Activated T-helper 17 cell treated with anti-CD3 and anti-CD28 coated beads, Interleukin-2, amount 50 U/mL, for 72 hours (primary cell): ENCODE measurements around the gene EMILIN3. TPM values are rescaled to one million over a fixed set of nuclear protein-coding genes. Genes with fewer than 3 reads are reported as not detected.

Experiments
- ATAC-seq: fragments of 150-1000 bp; cut with Tn5 transposase; replicated peaks from 2 replicates; pipeline ENCODE4 v1.10.0; 2021; ENCODE audit warnings: mild to moderate bottlenecking, moderate library complexity
- H3K27ac Mint-ChIP-seq: one replicate; pipeline ENCODE4 v1.8.0; 2022; ENCODE audit warnings: mixed read lengths
- H3K27me3 Mint-ChIP-seq: one replicate; pipeline ENCODE4 v1.8.0; 2022; ENCODE audit warnings: mixed read lengths
- H3K36me3 Mint-ChIP-seq: one replicate; pipeline ENCODE4 v1.8.0; 2022; ENCODE audit warnings: low read depth, mild to moderate bottlenecking, mixed read lengths
- H3K4me1 Mint-ChIP-seq: one replicate; pipeline ENCODE4 v1.8.0; 2022; ENCODE audit warnings: mixed read lengths
- H3K4me3 Mint-ChIP-seq: one replicate; pipeline ENCODE4 v1.8.0; 2022; ENCODE audit warnings: mild to moderate bottlenecking, mixed read lengths
- H3K9me3 Mint-ChIP-seq: one replicate; pipeline ENCODE4 v1.8.0; 2022; ENCODE audit warnings: mixed read lengths
- total RNA-seq, 2 donors: library from RNA; stranded (reverse); gene quantifications; one replicate each; pipeline ENCODE4 v1.2.3, GENCODE V29; 2022

The EMILIN3 gene
- total RNA-seq, 2 donors from 2014 or later: not detected

GRCh38 chr20:41395667-41396664, 29.3 kb upstream of the EMILIN3 start:
- H3K9me3 Mint-ChIP-seq: no peaks in the 10 kb centered on the region
- H3K27me3 Mint-ChIP-seq: no peaks in the 10 kb centered on the region
- no peak for ATAC-seq
- no peaks in the 10 kb centered on the region for H3K36me3 Mint-ChIP-seq
- H3K27ac Mint-ChIP-seq: no peak overlapping the region
- no peaks in the 10 kb centered on the region for H3K4me1 Mint-ChIP-seq
- no peak overlapping the region for H3K4me3 Mint-ChIP-seq

DNA sequence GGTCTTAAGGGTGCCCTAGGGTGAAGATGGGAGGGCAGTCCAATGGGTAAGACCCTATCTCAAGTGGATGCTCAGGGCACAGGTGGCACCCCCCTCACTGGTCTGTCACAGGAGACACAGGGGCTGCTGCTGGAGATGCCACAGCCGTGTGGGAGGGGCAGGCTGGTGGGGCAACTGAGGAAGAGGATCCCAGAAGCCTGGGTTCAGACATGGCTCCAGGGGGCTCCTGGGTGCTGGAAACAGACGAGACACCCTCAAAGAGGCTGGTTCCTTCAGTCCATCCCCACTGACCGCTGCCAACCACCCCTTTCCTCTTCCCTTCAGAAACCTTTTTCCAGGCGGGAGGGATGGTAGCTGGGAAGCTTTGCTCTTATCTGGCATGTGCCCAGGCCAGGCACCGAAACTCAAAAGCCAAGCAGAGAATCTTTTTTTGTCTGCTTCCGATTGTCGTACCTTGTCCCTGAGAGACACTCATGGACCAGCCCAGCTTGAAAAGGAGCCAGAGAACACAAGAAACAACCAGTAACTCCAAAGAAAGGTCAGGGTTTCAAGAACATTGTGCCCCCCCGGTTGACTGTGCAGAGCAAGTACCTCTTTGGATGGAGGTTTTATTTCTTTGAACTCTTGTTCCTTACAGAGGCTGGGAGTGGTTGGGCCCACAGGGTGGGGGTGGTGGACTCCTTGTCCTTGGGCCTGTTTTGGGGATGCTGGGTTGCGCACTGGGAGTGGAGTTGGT, 28.5 kb upstream of the EMILIN3 start:
- Mint-ChIP-seq H3K9me3 (no peaks in the 10 kb centered on the region), H3K27me3 (no peaks in the 10 kb centered on the region), H3K27ac (no peak overlapping the region), H3K36me3 (no peaks in the 10 kb centered on the region), H3K4me3 (no peak overlapping the region), H3K4me1 (no peaks in the 10 kb centered on the region)
- no peak for ATAC-seq

DNA sequence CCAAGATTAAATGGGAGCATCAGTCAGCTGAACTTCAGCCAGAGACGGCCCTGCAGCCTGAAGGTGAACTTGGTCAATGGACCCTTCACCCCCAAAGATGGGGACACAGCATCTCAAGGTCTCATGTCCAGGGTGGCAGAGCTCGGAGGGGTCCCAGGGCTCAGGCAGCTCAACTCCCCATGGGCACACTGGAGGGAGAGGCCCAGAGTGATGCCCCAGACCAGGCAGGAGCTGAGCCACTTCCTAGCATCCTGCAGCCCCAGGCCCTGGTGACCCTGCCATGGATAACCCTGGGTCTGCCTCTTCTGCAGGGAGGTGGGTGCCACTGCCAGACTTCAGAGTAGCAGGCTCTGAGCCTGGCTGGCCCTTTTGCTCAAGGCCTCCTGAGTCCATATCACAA, 27.5 kb upstream of the EMILIN3 start:
- Mint-ChIP-seq H3K36me3 (no peaks in the 10 kb centered on the region), H3K4me1 (no peaks in the 10 kb centered on the region), H3K9me3 (no peaks in the 10 kb centered on the region), H3K27me3 (no peaks in the 10 kb centered on the region), H3K4me3 (no peak overlapping the region), H3K27ac (no peak overlapping the region)
- no peak for ATAC-seq

DNA sequence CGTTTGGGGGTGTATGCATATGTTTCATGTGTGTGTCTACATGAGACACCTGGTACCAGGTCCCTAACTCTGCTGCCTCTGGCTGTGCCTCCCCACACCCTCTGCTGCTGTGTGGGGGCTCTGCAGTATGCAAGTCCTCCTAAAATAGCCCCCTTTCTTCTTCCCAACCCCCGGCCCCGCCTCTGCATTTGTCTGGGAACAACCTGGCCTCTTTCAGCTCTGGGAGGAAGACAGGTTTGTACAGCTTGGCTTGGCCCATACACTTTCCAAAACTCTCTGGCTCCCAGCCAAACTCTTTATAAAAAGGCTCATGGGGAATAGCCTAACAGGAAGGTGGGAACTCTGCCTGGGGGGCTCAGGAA, 27.1 kb upstream of the EMILIN3 start:
- Mint-ChIP-seq H3K27ac (no peak overlapping the region), H3K27me3 (no peaks in the 10 kb centered on the region), H3K36me3 (no peaks in the 10 kb centered on the region), H3K4me3 (no peak overlapping the region), H3K9me3 (no peaks in the 10 kb centered on the region), H3K4me1 (no peaks in the 10 kb centered on the region)
- ATAC-seq: no peak

DNA sequence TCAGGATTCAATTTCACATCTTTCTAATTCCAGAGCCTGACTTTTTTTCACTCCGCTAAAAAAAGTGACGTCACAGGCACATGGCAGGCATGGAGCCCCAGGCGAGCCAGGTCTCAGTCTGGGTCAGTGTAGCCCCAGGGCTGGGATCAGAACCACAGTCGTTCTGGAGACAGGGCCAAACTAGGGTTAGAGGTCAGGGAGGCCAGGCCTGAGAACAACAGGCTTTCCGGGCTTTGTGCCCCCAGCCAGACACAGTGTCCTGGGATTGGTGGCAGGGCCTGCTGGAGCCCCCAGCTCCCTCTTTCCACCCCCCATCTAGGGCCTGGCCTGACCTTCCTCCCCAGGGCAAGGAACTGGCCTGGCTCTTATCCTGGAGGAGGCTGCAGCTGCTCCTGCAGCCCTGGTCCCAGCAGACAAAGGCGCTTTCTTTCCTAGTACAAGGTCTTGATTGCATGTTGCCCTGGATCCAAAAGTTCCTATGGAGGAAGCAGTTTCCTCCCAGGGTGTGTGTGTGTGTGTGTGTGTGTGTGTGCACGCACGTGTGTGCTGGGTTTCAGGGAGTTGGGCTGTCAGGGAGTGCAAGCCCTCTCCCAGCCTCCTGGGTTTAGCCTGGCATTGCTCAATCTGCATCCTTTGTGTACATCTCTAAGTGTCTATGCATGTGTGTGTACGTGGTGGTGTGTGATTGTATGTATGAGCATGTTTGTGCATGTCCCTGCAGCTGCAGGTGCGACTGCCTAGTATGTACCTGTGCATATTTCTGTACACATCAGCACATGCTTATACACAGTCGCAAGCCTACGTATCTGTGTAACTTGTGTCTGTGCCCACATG, 26.5 kb upstream of the EMILIN3 start:
- Mint-ChIP-seq H3K36me3 (no peaks in the 10 kb centered on the region), H3K27me3 (no peaks in the 10 kb centered on the region), H3K27ac (no peak overlapping the region), H3K9me3 (no peaks in the 10 kb centered on the region), H3K4me1 (no peaks in the 10 kb centered on the region), H3K4me3 (no peak overlapping the region)
- no peak for ATAC-seq

- ATAC-seq: no peak
- no peaks in the 10 kb centered on the region for H3K27me3 Mint-ChIP-seq
- no peaks in the 10 kb centered on the region for H3K4me1 Mint-ChIP-seq
Measured at GRCh38 chr20:41392295-41392694, 25.7 kb upstream of the EMILIN3 start.

DNA sequence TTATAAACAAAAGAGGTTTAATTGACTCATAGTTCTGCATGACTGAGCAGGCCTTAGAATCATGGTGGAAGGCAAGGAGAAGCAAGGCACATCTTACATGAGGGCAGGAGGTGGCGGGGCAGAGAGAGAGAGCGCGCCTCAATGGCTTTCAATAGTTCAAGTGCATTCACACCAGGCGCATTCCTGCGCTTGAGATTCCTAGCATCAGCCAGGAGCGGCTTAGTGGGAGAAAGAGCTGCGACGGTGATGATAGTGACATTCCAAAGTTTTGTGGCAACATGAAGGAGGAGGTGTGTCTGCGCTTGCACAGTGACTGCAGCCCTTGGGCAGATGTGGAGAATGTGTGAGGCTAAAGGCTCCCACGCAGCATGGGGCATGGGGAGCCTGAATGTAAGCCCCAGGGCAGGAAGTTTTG, 25.0 kb upstream of the EMILIN3 start:
- Mint-ChIP-seq H3K27ac (no peak overlapping the region), H3K4me3 (no peak overlapping the region), H3K36me3 (no peaks in the 10 kb centered on the region), H3K4me1 (no peaks in the 10 kb centered on the region), H3K27me3 (no peaks in the 10 kb centered on the region), H3K9me3 (no peaks in the 10 kb centered on the region)
- ATAC-seq: no peak

More at GRCh38 chr20:41392295-41392694, 25.7 kb upstream of the EMILIN3 start:
- H3K27ac Mint-ChIP-seq: no peak overlapping the region
- no peaks in the 10 kb centered on the region for H3K9me3 Mint-ChIP-seq
- H3K4me3 Mint-ChIP-seq: no peak overlapping the region
- H3K36me3 Mint-ChIP-seq: no peaks in the 10 kb centered on the region

DNA sequence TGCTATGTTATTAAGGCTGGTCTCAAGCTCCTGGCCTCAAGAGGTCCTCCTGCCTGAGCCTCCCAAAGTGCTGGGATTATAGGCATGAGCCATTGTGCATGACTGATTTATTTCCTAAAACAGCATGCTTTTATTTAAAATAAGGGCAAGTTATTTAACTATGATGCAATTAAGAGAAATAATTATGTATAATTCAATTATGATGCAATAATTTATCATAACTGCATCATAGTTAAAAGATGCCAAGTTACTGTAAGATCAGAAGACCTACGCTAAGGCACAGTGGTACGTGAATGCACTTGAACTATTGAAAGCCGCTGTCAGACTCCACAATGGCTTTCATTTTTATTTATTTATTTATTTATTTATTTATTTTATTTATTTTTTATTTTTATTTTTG, 24.3 kb upstream of the EMILIN3 start:
- no peaks in the 10 kb centered on the region for H3K27me3 Mint-ChIP-seq
- no peak overlapping the region for H3K4me3 Mint-ChIP-seq
- no peaks in the 10 kb centered on the region for H3K36me3 Mint-ChIP-seq
- ATAC-seq: no peak
- H3K27ac Mint-ChIP-seq: no peak overlapping the region
- H3K9me3 Mint-ChIP-seq: no peaks in the 10 kb centered on the region
- no peaks in the 10 kb centered on the region for H3K4me1 Mint-ChIP-seq

- Mint-ChIP-seq H3K27me3 (peaks cover 4% of the 10 kb centered on the region), H3K27ac (no peak overlapping the region), H3K36me3 (no peaks in the 10 kb centered on the region), H3K4me1 (no peaks in the 10 kb centered on the region), H3K4me3 (no peak overlapping the region), H3K9me3 (peaks cover 4% of the 10 kb centered on the region)
- no peak for ATAC-seq
Measured at GRCh38 chr20:41387444-41387851, 20.8 kb upstream of the EMILIN3 start.

GRCh38 chr20:41386502-41387427, 20.1 kb upstream of the EMILIN3 start:
- Mint-ChIP-seq H3K4me3 (no peak overlapping the region), H3K36me3 (no peaks in the 10 kb centered on the region), H3K27me3 (peaks cover 4% of the 10 kb centered on the region), H3K4me1 (no peaks in the 10 kb centered on the region), H3K9me3 (peaks cover 4% of the 10 kb centered on the region), H3K27ac (no peak overlapping the region)
- no peak for ATAC-seq

- Mint-ChIP-seq H3K4me1 (no peaks in the 10 kb centered on the region), H3K4me3 (no peak overlapping the region), H3K27ac (no peak overlapping the region), H3K36me3 (no peaks in the 10 kb centered on the region), H3K9me3 (peaks cover 4% of the 10 kb centered on the region), H3K27me3 (peaks cover 11% of the 10 kb centered on the region)
- no peak for ATAC-seq
Measured at GRCh38 chr20:41382791-41383305, 16.2 kb upstream of the EMILIN3 start.

DNA sequence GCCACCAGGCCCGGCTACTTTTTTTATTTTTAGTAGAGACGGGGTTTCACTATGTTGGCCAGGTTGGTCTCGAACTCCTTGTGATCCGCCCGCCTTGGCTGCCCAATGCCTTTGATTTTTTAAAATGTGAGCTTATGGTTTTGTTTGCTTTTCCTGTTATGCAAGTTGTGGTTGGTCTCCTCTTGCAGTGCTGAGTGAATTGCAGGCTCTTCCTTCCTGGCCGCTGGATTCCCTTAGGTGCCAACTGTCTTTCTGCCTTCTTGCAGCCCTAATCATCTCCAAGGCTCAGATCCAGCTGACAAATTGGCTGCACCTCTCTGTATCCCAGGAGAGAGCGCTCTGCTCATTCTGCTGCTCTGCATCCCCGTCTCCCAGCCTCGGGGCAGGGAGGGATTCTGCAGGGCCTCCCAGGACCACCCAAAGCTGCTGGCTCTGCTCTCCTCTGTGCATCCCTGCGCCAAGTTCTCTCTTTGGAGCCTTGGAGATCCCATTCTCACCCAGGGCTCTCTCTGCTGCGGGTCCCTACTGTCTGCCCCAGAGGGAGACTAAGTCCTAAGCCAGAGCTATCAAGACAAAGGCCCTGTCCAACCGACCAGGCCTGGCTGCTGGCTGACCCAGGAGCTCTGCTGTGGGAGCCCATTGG, 14.1 kb upstream of the EMILIN3 start:
- H3K27me3 Mint-ChIP-seq: peaks cover 20% of the 10 kb centered on the region
- ATAC-seq: no peak

GRCh38 chr20:41379551-41379950, 12.9 kb upstream of the EMILIN3 start:
- H3K4me1 Mint-ChIP-seq: no peaks in the 10 kb centered on the region
- ATAC-seq: no peak
- peaks cover 4% of the 10 kb centered on the region for H3K9me3 Mint-ChIP-seq
- H3K4me3 Mint-ChIP-seq: no peak overlapping the region
- no peaks in the 10 kb centered on the region for H3K36me3 Mint-ChIP-seq
- H3K27me3 Mint-ChIP-seq: peaks cover 17% of the 10 kb centered on the region
- H3K27ac Mint-ChIP-seq: no peak overlapping the region

More for the DNA sequence above, 14.1 kb upstream of the EMILIN3 start:
- H3K4me1 Mint-ChIP-seq: no peaks in the 10 kb centered on the region
- no peak overlapping the region for H3K4me3 Mint-ChIP-seq
- H3K27ac Mint-ChIP-seq: no peak overlapping the region
- H3K36me3 Mint-ChIP-seq: no peaks in the 10 kb centered on the region
- H3K9me3 Mint-ChIP-seq: peaks cover 4% of the 10 kb centered on the region
